Right lobe of liver (tissue), 4 donors: ENCODE measurements around the gene PCCA.
"Not testable (repeated sequence)": the region's sequence is repeated elsewhere in the genome, so short reads cannot be mapped to it uniquely, and the experiment has no call there.

ENCODE experiments used
- POLR2A ChIP-seq: fragments of 450-650 bp; IDR thresholded peaks from one replicate; pipeline ENCODE4 v1.6.1; 2017; ENCODE audit warnings: antibody characterized with exemption, mild to moderate bottlenecking
- TF ChIP-seq, protein P1 (sequence below), 4 donors: fragments of 200-600 bp in 3 of 4; fragments of 450-650 bp in 1 of 4; IDR thresholded peaks; one replicate each; pipeline versions ENCODE4 v1.5.1 to v1.8.0; 2016 to 2022; ENCODE audit warnings: antibody characterized with exemption in 4 of 4, mild to moderate bottlenecking in 2 of 4
- donor health status: DM: no; HTN: no; CAD: no.
- donor health status: DM: no; HTN: no; CAD: no.
- donor health status: DM: no; HTN: yes; CAD: no.

DNA sequence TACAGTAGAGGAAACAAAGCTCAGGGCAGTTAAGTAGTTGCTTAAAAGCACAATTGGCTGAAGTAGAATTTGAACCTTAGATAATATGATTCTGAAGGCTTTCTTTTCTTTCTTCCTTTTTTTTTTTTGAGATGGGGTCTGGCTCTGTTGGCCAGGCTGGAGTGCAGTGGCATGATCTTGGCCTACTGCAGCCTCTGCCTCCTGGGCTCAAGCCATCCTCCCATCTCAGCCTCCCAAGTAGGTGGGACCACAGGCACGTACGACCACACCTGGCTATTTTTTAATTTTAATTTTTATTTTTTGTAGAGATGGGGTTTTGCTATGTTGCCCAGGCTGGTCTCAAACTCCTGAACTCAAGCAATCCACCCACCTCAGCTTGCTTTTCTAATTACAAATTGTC is 3.4 kb downstream of the PCCA start:
- TF ChIP-seq POLR2A = not testable (repeated sequence)
- TF ChIP-seq, protein P1, sequence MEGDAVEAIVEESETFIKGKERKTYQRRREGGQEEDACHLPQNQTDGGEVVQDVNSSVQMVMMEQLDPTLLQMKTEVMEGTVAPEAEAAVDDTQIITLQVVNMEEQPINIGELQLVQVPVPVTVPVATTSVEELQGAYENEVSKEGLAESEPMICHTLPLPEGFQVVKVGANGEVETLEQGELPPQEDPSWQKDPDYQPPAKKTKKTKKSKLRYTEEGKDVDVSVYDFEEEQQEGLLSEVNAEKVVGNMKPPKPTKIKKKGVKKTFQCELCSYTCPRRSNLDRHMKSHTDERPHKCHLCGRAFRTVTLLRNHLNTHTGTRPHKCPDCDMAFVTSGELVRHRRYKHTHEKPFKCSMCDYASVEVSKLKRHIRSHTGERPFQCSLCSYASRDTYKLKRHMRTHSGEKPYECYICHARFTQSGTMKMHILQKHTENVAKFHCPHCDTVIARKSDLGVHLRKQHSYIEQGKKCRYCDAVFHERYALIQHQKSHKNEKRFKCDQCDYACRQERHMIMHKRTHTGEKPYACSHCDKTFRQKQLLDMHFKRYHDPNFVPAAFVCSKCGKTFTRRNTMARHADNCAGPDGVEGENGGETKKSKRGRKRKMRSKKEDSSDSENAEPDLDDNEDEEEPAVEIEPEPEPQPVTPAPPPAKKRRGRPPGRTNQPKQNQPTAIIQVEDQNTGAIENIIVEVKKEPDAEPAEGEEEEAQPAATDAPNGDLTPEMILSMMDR (IDR thresholded peaks at IDR 0.05) = not testable (repeated sequence)
